Body of pancreas (tissue), 4 donors: ENCODE results near the gene ZNF592.

Experiments used
- CTCF ChIP-seq, 7 experiments: fragments of 450-650 bp in 4 of 7; fragments of 200-600 bp in 3 of 7; sonication (generic) in 3 of 7; IDR thresholded peaks; one replicate each; pipeline ENCODE4 v1.5.1; 2016 to 2019; ENCODE audit warnings: antibody characterized with exemption in 7 of 7
- POLR2A ChIP-seq, 3 donors: fragments of 450-650 bp; IDR thresholded peaks; one replicate each; pipeline ENCODE4 v1.6.1; 2016; ENCODE audit warnings: antibody characterized with exemption in 3 of 3, mild to moderate bottlenecking in 2 of 3

- TF ChIP-seq POLR2A (IDR thresholded peaks at IDR 0.05) (no peak), CTCF (IDR thresholded peaks at IDR 0.05) (no peak)
Measured at GRCh38 chr15:84762840-84763572, 14.6 kb downstream of the ZNF592 start.
